Measurements from ENCODE around the gene SLC2A14. TPM values are rescaled to one million over a fixed set of nuclear protein-coding genes. Genes with fewer than 3 reads are reported as not detected.
"Not testable (repeated sequence)": the region's sequence is repeated elsewhere in the genome, so short reads cannot be mapped to it uniquely, and the experiment has no call there.

The SLC2A14 gene
- total RNA-seq, 2 donors from 2014 or later, result 35.9 to 70.9 TPM

DNA sequence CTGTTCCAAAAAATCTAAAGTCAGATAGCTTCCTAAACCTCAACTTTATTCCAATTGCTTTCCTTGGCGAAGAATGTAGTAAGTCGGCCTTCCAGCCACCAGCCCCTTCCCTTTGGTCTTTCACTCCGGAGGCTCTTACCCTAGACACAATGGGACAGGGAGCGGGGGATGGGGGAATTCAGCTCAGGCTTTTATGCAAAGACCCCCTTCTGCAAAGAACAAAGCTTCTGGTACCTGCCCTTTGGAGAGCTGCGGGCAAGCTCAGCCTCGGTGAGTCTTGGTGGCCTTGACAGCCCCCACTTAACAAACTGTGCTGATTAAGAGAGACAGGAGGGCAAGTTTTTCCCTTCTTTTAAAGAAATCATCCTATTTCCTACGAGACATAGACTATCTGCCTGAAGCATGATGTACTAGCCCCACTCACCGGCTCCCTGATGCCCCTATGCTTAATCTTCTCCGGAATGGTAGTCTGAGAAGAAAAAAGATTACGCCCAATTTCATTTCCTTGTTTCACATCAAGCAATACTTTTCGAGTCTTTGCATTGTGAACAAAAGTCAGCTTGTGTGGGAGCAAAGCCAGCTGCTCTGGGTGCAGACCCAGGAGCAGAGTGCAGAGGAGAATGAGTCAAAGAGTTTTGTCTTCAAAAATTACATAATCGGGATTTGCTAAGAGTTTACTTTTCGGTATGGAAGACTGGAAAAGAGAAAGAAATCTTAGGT lies 85.0 kb downstream of the SLC2A14 start:
- Mint-ChIP-seq H3K4me1 (peaks cover 64% of the 10 kb centered on the region), H3K27ac (peak overlapping the region; percentile 74), H3K27me3 (ENCODE audit: insufficient read depth) (no peaks in the 10 kb centered on the region), H3K36me3 (ENCODE audit: low read depth) (peaks cover 6% of the 10 kb centered on the region), H3K9me3 (no peaks in the 10 kb centered on the region), H3K4me3 (peak overlapping the region; percentile 72)
- Histone ChIP-seq H3K4me1 (ENCODE audit: control insufficient read depth, insufficient read depth, low read length) (no peaks in the 10 kb centered on the region), H3K4me3 (ENCODE audit: low read length) (peak overlapping the region; percentile 61), H3K9me3 (ENCODE audit: control insufficient read depth, low read length) (no peaks in the 10 kb centered on the region), H3K27me3 (ENCODE audit: control insufficient read depth, insufficient read depth, low read length, poor library complexity, severe bottlenecking) (no peaks in the 10 kb centered on the region), H3K9ac (ENCODE audit: extremely low read depth, low read length, poor library complexity, severe bottlenecking) (peak overlapping the region; percentile 7), H3K27ac (ENCODE audit: low read depth, low read length) (no peak overlapping the region), H3K36me3 (ENCODE audit: control insufficient read depth, insufficient read depth, low read length) (no peaks in the 10 kb centered on the region)
- TF ChIP-seq, protein P1, sequence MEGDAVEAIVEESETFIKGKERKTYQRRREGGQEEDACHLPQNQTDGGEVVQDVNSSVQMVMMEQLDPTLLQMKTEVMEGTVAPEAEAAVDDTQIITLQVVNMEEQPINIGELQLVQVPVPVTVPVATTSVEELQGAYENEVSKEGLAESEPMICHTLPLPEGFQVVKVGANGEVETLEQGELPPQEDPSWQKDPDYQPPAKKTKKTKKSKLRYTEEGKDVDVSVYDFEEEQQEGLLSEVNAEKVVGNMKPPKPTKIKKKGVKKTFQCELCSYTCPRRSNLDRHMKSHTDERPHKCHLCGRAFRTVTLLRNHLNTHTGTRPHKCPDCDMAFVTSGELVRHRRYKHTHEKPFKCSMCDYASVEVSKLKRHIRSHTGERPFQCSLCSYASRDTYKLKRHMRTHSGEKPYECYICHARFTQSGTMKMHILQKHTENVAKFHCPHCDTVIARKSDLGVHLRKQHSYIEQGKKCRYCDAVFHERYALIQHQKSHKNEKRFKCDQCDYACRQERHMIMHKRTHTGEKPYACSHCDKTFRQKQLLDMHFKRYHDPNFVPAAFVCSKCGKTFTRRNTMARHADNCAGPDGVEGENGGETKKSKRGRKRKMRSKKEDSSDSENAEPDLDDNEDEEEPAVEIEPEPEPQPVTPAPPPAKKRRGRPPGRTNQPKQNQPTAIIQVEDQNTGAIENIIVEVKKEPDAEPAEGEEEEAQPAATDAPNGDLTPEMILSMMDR (conservative IDR thresholded peaks at IDR 0.05), result no peak
- DNase-seq, result peak; percentile 88
- WGBS, 2 experiments (ENCODE audit: insufficient coverage in 1 of 2, insufficient read length in 1 of 2), result 23 to 28% methylated on average over 6 to 13 of the region's 13 CpGs

DNA sequence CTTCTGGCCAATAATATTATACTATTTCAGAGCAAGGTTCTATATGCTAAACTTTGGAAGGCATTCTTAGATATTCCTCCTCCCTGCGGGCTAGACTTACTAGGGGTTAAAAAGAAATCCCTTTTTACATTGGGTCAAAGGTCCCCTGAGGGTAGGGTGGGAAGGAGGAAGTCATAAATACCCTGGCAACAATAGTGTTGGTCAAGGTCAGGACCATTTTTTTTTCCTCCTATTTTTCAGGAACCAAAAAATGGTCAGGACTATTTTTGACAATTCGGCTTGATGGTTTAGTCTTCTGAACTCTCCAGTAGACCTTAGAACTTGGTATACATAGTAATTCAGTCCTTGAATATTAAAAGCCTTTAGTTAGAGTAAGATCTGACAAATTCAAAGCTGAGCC lies 88.0 kb downstream of the SLC2A14 start:
- Histone ChIP-seq H3K36me3 (ENCODE audit: control insufficient read depth, insufficient read depth, low read length) (no peaks in the 10 kb centered on the region), H3K9me3 (ENCODE audit: control insufficient read depth, low read length) (no peaks in the 10 kb centered on the region), H3K27ac (ENCODE audit: low read depth, low read length) (no peak overlapping the region)

DNA sequence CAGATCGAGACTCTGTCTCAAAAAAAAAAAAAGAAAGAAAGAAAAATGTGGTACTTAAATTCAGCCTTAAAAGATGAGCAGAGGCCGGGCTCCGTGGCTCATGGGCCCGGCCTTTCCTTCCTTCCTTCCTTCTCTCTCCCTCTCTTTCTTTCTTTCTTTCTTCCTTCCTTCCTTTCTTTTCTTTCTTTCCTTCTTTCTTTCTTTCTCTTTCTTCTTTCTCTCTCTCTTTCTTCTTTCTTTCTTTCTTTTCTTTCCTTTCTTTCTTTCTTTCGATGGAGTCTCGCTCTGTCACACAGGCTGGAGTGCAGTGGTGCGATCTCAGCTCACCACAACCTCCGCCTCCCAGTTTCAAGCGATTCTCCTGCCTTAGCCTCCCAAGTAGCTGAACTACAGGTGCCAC lies 89.3 kb downstream of the SLC2A14 start:
- not testable (repeated sequence) for H3K9ac ChIP-seq (ENCODE audit: extremely low read depth, low read length, poor library complexity, severe bottlenecking); H3K36me3 Mint-ChIP-seq (ENCODE audit: low read depth); H3K9me3 Mint-ChIP-seq; H3K4me3 ChIP-seq (ENCODE audit: low read length); H3K27ac ChIP-seq (ENCODE audit: low read depth, low read length); H3K9me3 ChIP-seq (ENCODE audit: control insufficient read depth, low read length); H3K4me1 ChIP-seq (ENCODE audit: control insufficient read depth, insufficient read depth, low read length); H3K36me3 ChIP-seq (ENCODE audit: control insufficient read depth, insufficient read depth, low read length); H3K4me3 Mint-ChIP-seq; DNase-seq; H3K27me3 Mint-ChIP-seq (ENCODE audit: insufficient read depth); H3K27me3 ChIP-seq (ENCODE audit: control insufficient read depth, insufficient read depth, low read length, poor library complexity, severe bottlenecking)
- 82 to 88% methylated on average over 5 to 9 of the region's 9 CpGs for WGBS, 2 experiments (ENCODE audit: insufficient coverage in 1 of 2, insufficient read length in 1 of 2)
- Mint-ChIP-seq H3K27ac (peak overlapping the region; percentile 75), H3K4me1 (peaks cover 33% of the 10 kb centered on the region)

More for the DNA sequence above, 88.0 kb downstream of the SLC2A14 start:
- Histone ChIP-seq H3K27me3 (ENCODE audit: control insufficient read depth, insufficient read depth, low read length, poor library complexity, severe bottlenecking) (no peaks in the 10 kb centered on the region), H3K4me1 (ENCODE audit: control insufficient read depth, insufficient read depth, low read length) (no peaks in the 10 kb centered on the region), H3K9ac (ENCODE audit: extremely low read depth, low read length, poor library complexity, severe bottlenecking) (no peak overlapping the region), H3K4me3 (ENCODE audit: low read length) (no peak overlapping the region)
- Mint-ChIP-seq H3K27me3 (ENCODE audit: insufficient read depth) (no peaks in the 10 kb centered on the region), H3K27ac (no peak overlapping the region), H3K4me3 (no peak overlapping the region), H3K36me3 (ENCODE audit: low read depth) (no peaks in the 10 kb centered on the region), H3K4me1 (peaks cover 43% of the 10 kb centered on the region), H3K9me3 (no peaks in the 10 kb centered on the region)
- WGBS, 2 experiments (ENCODE audit: insufficient coverage in 1 of 2, insufficient read length in 1 of 2), result 72 to 80% methylated on average over 1 to 2 of the region's 2 CpGs
- DNase-seq, result no peak
- TF ChIP-seq, protein P1 (conservative IDR thresholded peaks at IDR 0.05), result no peak
